Kidney capillary endothelial cell (primary cell): ENCODE results near the gene CHD2.

Experiments used
- DNase-seq: peaks from one replicate; pipeline ENCODE4 v3.0.0-alpha.2; 2018; ENCODE audit warnings: low spot score

Gene CHD2

DNA sequence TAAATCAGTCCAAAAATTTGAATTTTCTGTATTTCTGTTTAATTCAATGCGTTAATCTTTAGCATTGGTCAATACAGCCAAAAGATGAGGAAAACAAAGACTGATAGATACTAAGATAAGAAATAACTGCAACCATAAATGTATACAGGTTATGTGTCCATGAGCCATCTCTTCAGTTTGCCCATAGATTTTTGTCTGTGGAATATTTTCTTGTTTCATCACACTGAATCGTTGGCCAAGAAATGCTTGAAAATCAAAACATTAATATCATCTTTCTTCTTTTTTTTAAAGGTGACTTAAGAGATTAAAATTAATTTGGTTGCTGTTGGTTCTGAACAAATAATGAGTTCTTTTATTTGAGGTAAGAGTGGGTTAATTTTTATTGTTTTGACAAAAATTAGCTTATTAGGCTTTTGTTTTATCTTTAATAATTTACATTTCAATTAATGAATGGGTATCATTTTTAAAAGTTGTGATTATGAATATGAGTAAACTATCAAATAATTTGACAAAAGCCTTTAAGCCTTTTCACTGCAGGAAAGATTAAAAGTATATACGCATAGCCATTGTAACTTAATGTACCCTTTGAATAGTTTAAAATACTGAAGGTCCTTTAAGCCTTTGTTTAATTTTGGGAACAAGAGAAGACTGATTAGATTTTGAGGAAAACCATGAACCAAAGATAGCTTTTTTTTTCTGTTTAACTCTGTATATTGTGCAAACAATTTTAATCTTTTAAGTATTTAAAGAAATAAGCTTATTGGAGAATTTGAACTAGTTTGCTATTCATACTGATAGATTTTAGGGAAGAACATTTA, 14.7 kb upstream of the CHD2 start:
- peak; percentile 29 for DNase-seq

DNA sequence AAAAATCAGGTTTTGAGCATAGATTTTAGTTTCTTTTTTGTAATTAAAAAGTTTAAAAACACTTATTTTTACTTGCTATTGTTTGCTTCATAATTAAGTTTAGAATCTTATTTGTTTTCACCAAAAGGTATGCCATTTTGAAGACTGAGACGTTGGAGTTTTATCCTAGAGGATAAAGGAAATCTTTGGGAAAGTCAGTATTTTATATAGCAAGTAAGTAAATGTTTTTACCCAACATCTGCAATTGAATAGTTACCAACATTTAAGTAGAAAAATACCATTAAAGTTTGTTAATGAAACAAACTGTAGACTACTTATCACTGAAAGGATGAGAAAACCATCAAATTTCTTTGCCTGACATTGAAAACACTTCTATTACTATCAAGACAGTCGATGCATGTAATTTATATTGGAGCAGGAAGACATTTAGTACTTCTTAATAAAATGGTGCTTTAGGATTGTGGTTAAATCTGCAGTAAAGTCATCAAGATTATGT, 14.0 kb upstream of the CHD2 start:
- DNase-seq: no peak

DNA sequence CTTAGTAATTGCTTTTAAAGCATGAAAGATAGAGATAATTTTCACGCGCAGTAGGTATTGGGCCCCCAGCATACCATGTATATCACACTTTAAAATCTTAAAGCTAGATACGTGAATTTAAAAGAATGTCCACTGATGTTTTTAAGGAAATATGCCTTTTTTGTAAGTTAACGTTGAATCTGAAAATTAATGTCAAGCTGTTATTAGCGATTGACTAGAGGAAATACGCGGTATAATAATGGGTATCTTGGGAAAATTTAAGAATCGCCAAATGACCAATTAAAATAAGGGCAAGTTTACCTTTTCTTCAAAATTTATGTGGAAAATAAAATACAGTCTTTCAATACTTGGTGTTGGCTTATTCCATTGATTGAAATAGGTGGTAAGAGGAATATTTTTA, 13.3 kb upstream of the CHD2 start:
- DNase-seq: no peak

DNA sequence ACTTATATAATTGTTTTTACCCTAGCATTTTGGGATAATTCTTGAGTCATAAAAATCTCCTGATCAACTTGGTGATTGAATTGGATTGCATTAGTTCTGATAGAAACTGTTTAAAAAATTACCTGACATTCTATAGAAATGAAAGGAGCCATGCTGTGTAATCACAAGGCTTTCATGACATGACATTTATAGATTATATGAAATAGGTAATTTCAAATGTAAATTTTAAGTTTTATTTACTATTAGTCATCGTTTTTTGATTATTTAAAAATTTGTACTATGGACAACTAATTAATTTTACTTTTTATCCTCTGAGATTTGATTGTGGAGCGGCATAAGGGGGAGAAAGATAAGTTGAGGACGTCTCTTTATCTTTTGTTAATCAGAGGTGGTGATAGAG, 12.3 kb upstream of the CHD2 start:
- no peak for DNase-seq

DNA sequence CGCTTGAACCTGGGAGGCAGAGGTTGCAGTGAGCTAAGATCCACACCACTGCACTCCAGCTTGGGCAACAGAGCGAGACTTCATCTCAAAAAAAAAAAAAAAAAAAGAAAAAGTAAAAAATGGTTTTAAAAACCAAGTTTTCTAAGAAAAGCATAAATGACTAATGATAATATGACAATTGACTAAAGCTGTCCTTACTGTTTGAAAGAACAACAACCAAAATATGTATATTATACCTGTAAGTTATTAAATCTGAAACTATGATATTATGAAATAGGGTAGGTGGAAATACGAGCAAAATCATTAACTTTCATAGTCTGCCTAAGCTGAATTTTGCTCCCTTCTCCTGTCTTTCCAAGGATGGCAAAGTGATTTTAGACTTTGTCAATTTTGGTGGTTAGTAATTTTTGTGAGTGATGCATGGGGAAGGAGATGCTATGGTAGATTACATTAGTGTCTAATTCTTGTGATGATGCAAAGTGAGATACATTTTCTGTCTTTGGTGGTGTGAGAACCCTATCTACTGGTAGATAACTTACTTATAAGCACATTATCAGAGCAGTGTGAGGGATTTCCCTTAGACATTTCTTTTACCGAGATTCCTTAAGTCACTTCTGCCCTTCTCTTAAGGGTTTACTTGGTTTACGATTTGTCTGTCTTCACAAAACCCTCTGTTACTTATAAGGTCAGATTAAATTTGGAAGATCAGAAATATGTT, 10.6 kb upstream of the CHD2 start:
- DNase-seq: no peak

DNA sequence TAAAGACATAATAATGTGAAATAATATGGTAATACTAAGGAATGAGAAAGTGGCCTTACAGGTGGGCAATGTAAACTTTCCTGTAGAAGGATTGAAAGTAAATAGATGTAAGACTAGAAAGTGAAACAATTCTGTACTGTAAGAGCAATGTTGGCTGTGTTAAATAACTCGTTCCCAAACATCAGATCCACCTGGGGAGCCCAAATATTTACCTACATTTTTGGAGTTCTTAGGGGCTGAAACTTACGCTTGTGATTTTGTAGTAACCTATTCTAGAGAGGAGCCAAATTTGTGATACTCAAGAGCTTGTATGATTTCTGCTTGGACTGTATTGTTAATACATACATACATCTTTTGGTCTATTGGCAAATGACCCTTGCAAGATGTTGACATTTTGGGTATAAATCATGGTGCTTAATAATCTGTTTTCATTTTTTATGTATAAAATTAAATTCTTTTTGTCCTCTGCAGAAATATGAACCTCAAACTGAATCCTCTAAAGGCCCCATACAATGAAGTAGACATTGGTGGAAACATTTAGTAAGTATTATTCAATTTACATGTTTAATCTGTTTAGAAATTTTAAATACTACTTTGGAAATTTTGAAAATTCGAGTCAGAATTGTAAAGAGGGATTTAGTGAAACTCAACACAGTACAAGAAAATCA, 8.5 kb upstream of the CHD2 start:
- DNase-seq: no peak

DNA sequence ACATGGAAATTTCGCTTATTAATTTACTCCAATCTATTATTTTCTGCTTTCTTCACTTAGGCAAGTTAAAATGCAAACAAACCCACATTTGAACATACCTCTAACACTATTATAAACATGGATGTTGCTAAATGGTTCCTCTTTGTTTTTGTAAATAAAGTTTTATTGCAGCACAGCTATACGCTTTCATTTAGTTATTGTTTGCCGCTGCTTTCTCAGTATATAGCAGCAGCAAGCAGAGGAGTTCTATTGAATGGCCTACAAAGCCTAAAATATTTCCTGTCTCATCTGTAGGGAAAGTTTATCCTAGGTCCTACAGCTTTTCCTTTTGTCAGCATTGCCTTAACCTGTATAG, 7.9 kb upstream of the CHD2 start:
- no peak for DNase-seq

DNA sequence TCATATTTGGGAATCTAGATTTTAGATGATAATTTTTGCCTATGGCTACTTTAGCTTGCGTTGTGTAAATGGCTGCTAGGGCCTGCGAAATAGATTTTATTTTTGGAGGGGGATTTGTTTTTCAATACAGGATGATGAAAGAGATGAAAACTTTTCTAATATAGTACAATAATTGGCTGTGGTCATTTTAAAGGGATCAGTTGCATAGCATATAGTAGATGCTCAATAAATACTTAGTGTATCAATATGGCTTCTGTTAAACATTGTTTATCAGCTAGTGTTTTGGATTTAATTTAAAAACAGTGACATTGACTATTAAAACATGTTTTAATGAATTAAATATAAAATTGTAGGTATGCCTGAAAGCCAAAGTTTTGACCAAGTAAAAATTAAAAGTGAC, 6.9 kb upstream of the CHD2 start:
- no peak for DNase-seq

DNA sequence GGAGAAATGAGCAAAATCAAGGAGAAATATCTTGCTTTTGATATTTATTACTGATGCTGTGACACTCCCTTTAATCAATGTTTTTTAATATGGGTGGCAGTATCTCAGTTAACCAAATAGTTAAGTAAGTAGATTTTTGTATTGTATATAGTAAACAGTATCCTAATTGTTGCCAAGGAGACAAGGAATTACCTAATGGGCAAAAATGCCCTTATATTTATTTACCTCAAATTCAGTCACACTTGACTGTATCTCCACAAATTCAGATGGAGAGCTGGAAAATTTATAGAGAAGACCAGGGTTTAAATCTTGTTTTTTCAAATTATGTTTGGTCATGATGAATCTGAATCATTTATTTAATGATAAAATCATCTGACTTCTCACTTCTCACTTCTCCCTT, 3.6 kb upstream of the CHD2 start:
- DNase-seq: no peak

DNA sequence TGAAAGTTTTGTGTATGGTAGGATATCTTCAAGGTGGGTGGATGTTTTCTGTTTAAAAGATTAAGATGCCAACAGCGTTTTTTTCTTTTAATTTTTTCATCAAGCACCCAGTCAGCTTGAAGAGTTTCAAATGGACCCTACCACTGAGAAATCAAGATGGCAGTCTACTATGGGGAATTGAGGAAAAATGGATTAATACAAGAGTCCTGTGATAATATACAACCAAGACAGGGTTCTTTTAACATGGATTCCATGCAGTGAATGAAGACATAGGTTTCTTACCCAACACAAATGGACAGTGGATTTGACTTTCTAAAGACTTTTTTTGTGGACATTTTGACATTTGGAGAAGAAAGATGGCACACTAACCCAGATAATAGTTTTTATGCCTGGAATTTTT, 2.5 kb upstream of the CHD2 start:
- no peak for DNase-seq

DNA sequence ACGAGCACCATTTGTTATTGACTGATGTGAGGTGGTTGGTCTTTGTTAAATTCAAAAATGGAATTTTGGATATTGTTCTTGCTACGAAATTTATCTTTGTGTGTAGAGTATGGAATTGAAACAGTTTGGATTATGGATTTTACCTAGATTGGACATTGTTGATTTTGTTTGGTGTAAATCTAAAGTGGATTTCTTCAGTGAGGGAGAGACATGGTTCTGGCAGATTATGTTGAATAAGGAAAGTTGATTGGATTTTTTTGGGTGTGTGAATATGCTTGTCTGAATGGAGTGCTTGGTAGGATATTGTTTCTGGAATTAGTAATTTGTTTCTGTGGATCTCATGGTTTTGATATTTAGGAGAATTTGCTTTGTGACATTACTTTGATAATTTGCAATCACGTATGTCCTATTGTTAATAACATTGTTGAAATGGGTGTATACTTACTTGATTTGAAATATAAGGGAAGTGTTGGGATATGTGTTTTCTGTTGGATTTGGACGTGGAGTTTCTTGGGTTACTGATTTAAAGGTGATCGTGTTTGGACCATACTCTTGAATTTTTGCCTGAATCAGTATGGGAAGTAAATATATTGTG, 1.0 kb upstream of the CHD2 start:
- no peak for DNase-seq

DNA sequence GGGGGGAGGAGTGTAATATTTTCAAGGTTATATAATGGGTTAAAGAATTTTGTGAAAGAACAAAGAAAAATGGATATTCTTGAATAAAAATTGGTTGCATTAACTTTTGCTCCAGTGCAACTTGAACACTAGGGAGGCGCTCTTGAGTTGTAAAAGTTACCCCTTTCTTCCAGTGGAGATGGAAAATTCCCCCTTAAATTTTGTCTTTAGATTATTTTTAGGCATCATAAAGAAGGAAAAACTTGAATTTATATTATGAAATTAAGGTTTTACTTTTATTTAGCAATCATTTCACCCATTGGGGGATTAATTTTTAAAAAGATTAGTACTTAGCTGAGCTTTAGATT, 550 bp upstream of the CHD2 start:
- DNase-seq: no peak

DNA sequence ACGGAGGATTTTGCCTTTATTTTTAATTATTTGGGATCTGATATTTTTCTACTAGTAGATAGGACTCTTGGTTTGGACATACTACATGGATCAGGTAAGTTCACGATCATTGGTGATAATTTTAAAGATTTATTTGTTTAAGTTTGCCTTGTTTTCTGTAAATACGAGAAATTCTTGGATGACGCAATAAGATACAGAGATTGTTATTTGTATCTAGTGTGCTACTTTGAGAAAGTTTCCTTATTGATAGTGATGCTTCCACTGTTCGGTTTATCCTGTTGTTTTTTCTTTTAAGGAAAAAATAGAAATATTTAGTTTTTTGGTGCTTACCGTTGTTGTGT, 577 bp downstream of the CHD2 start:
- peak; percentile 44 for DNase-seq

DNA sequence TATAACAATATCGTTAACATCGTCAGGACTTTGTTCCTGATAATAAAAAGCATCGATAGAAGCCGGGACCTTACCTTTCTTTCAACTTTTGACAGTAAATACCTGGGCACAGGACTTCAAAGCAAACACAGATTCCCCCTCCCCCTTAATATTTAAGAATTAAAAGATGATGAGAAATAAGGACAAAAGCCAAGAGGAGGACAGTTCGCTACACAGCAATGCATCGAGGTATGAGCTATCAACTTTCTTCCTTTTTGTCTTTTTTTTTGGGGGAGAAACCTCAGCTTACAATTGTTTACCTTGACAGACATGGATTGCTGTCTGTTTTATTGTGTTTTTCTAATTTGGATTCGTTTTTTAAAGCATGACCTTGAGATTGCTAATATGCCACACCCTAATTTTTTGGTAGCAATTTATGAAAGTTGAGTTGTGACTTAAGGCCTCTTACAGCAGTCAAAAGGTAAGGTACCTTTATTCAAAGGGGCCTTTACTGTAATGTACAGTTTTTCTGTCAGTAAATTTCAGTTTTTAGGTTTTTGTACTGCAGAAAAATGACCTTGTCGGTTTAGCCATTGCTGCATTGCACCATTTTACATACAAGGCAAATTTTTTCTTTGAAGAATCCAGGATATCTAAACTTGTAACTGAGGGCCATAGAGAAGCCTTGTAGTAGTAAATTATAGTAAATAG, 1.1 kb downstream of the CHD2 start:
- peak; percentile 52 for DNase-seq

DNA sequence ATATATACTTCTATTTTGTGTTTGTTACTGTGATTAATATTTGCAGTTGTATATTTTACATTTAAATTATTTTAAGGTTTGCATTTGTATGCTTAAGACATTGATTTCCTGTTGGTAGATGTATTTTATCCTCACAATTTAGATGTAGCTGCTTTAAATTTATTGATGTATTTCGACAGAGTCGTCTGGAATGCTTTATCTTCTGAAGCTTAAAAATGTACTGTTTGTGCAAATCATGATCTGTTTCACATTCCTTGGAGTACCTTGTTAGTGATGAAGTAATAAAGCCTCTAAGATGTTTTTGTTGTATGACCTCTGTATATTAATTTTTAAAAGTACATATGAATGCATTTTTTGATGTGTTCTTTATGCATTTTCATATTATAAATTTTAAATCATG, 1.9 kb downstream of the CHD2 start:
- no peak for DNase-seq

DNA sequence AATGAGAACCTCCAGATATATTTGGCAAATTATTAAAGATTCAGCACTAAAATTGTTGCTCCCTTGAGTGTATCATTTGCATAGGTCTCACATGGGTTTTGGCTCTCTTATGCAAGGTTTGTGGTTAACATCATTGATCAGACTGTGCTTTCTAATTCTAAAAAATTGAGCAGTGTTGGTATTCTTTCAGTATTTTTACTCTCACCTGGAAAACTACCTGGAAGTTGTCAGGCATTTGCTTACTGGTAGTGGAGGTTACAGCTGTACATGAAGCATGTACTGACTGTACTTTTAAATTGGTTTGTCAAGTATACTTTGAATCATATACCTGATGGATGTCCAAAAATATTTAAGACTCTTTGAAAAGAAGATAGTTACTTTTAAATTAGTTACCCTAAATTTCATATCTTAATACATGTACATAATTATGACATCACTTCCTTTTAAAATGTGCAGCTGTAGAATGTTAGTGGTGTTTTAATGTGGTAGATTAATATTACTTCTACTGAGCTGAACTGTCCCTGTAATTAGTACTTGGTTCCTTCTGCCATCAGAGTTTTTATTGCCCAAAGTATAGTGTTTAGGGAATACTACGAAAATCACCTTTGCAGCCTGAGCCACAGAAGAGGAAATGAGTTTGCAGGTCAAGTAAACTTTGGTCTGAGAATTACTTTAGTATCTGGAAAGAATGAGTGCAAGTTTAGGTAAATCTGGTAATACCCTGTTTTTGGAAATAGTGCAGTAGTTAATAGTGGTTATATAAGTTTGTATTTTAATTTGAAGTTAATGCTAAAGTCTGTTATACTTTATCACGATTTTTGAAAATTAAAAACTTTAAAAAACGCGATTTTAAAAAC, 2.8 kb downstream of the CHD2 start:
- peak; percentile 52 for DNase-seq

DNA sequence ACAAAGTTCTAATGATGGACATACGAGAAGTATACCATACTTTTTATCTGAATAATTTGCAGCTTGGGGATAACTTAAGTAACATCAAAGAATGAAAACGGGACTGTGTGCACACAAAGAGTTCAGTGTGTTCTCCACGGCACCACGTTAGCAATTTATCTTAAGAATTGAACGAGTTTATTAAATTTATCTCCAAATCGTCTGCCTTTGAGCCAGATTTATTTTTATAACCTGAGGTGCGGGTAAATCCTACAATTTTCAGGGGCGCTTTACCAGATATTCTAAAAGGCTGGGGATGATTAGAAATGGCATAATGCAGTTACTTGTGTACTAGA, 3.5 kb downstream of the CHD2 start:
- DNase-seq: no peak

DNA sequence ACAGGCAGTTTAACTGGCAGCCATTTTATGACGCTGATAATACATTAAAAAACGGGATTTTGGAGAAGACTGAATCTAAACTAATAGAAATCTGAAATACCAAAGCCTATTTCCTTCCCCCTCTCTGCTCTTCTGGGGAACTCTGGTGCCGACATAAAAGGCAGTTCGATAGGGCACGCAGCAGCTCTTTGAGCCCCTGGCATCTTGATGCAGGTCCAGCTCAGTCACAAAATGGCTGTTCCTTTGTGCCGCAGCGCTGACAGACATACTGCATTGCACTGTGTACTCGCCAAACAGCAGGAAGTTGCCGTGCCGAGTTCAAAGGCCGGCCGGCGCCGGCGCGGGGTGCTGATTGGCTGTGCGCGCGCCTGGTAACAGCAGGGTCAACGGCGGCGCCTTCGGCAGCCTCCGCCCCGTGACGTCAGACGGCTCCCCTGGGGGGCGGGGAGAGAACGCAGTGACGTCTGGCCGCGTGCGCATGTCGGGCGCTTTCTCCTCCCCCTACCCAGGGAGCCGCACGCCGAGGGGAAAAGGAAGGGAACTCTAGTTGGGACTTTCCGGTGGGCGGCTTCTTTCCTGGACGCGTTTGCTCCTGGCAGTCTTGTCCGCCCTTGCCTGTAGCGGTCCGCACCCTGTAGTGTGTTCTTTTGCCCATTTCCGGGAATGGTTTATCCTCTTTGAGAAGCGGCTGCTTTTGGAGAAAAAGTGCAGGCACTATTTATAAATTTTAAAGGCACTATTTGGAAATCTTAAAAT, 4.0 kb downstream of the CHD2 start:
- DNase-seq: peak; percentile 99

DNA sequence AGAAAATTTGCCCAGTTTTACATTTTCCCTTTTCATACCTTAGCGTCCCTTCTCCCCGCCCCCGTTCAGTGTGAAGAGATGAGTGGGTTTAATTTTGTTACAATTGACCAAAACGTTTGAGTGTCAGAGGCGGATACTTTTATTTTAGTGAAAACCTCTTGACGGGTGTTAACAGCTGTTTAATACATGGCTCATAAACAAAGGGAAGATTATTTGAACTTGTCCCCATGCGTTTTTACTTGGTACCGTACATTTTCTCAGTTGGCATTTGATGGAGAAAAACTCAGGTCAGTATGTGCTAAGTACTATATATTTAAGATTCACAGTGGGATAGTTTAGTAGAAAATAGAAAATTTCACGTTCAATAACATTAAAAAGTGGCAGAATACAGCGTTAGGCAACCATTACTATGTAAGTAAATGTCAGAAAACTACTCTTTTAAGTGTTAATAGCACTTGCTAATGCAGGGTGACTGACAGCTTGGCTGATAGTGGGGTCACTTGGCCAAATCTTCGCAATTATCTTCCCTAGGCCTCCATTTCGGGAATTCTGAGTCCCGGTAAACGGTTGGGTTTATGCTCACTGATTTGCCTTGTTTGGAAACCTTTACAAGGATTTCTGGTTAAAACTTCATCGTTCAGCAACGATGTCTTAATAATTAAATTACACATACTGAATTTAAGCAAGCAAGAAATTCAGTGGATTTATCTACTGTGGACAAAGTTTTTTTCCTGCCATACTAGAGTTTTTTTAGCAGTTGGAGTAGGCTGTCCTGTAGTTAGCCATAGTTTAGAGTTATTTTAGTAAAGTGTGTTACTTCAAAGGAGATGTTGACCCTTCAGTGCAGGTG, 4.8 kb downstream of the CHD2 start:
- no peak for DNase-seq

DNA sequence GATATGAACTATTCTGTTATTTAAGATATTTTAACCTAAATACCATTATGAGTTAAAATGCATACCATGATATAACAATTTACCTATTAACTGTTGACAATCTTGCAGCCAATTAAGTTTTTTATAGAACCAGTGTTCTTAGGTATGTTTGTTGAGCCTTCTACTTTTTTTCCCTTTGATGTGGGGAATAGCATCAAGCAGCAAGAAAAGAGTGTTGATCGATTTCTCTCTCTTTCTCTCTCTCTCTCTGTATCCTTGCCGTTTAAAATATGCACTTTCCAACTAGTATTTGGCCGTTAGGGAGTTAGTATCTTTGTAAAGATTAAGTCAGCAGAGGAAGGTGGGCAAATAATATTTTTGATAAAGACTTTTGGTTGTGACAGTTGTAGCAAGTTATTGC, 5.9 kb downstream of the CHD2 start:
- no peak for DNase-seq
